CD4-positive, alpha-beta T cell treated with Interleukin-6 at 100 ng/mL for 8 hours (primary cell): Measurements from ENCODE around the gene FOXP3.

Source experiments
- DNase-seq: peaks from one replicate; pipeline ENCODE4 v3.0.0-alpha.2; 2020; ENCODE audit warnings: mixed read lengths, low spot score

The FOXP3 gene

GRCh38 chrX:49276207-49276606 is 11.7 kb upstream of the FOXP3 start:
- no peak for DNase-seq

GRCh38 chrX:49273181-49273727 is 8.7 kb upstream of the FOXP3 start:
- DNase-seq = peak; percentile 70

GRCh38 chrX:49272421-49272820 is 7.9 kb upstream of the FOXP3 start:
- peak; percentile 55 for DNase-seq

GRCh38 chrX:49271341-49271740 is 6.8 kb upstream of the FOXP3 start:
- no peak for DNase-seq

- no peak for DNase-seq
These were observed 5.9 kb upstream of the FOXP3 start for GRCh38 chrX:49270249-49270921.

GRCh38 chrX:49269767-49270248 is 5.3 kb upstream of the FOXP3 start, which contains the start of gene PPP1R3F:
Gene PPP1R3F (plus strand): TSS chrX:49269793. CDS start chrX:49269870, 77 bp downstream.
- no peak for DNase-seq

GRCh38 chrX:49269010-49269766 is 4.7 kb upstream of the FOXP3 start:
- DNase-seq = peak; percentile 96

- no peak for DNase-seq
These were observed 4.1 kb upstream of the FOXP3 start for GRCh38 chrX:49268702-49269009.

- DNase-seq = no peak
These were observed 2.3 kb upstream of the FOXP3 start for GRCh38 chrX:49266523-49267445.

- DNase-seq = no peak
These were observed 879 bp downstream of the FOXP3 start for GRCh38 chrX:49263631-49264030.

- no peak for DNase-seq
These were observed 1.9 kb downstream of the FOXP3 start for GRCh38 chrX:49262603-49263002.

GRCh38 chrX:49260221-49260985 is 4.1 kb downstream of the FOXP3 start:
- no peak for DNase-seq

GRCh38 chrX:49258749-49259124 is 5.8 kb downstream of the FOXP3 start:
- DNase-seq = no peak

- peak; percentile 27 for DNase-seq
These were observed 6.4 kb downstream of the FOXP3 start for GRCh38 chrX:49257846-49258748.

- DNase-seq = no peak
These were observed 7.3 kb downstream of the FOXP3 start for GRCh38 chrX:49257074-49257790.

GRCh38 chrX:49256268-49256995 is 8.1 kb downstream of the FOXP3 start:
- no peak for DNase-seq

GRCh38 chrX:49254639-49255038 is 9.9 kb downstream of the FOXP3 start:
- DNase-seq = no peak

- DNase-seq = no peak
These were observed 13.2 kb downstream of the FOXP3 start for GRCh38 chrX:49251325-49251724.

GRCh38 chrX:49250578-49250977 is 13.9 kb downstream of the FOXP3 start:
- no peak for DNase-seq
